IMR-90 (cell line): Measurements from ENCODE around the gene CD2. TPM values are rescaled to one million over a fixed set of nuclear protein-coding genes. Genes with fewer than 3 reads are reported as not detected.

ENCODE experiments used
- ATAC-seq: fragments of 200-7000 bp; cut with Tn5 transposase; 2 replicates; pipeline ENCODE4 v1.9.1; 2020; ENCODE audit warnings: low read depth, mild to moderate bottlenecking, moderate library complexity
- BruUV-seq: library from RNA; stranded (reverse); fragments of 400-500 nt; replicated peaks from 2 replicates; lab custom pipeline; 2021; lab: Mats Ljungman, UMichigan
- CTCF ChIA-PET: fragments of 300-600 bp; formaldehyde crosslinking; extraction: SDS; loops from one replicate; lab custom pipeline; 2021; ENCODE audit warnings: antibody characterized with exemption; lab: Yijun Ruan, JAX
- POLR2A ChIA-PET: fragments of 300-600 bp; sonication (Branson Sonifier 250); formaldehyde crosslinking; loops from one replicate; lab custom pipeline; 2022; ENCODE audit warnings: antibody characterized with exemption; ENCODE audit not compliant: unreplicated experiment; lab: Charles Lee
- DNase-seq: peaks from one replicate; pipeline ENCODE4 v3.0.0; 2013
- H2AFZ ChIP-seq: replicated peaks from 2 replicates; pipeline ENCODE3; 2013; ENCODE audit warnings: low read length, mild to moderate bottlenecking; ENCODE audit not compliant: poor library complexity
- H2AK5ac ChIP-seq: 2 replicates; pipeline ENCODE4 v1.6.1; 2013; ENCODE audit warnings: low read depth, low read length, inconsistent platforms
- H2AK9ac ChIP-seq: replicated peaks from 2 replicates; pipeline ENCODE3; 2013; ENCODE audit warnings: mild to moderate bottlenecking, low read depth, low read length, moderate library complexity; ENCODE audit not compliant: poor library complexity
- H2BK120ac ChIP-seq: 2 replicates; pipeline ENCODE4 v1.6.1; 2013; ENCODE audit warnings: low read depth, low read length, inconsistent platforms
- H2BK15ac ChIP-seq: 3 replicates; pipeline ENCODE4 v1.6.1; 2013; ENCODE audit warnings: low read depth, low read length, inconsistent platforms
- H2BK20ac ChIP-seq: 2 replicates; pipeline ENCODE4 v1.6.1; 2013; ENCODE audit warnings: low read depth, mild to moderate bottlenecking, inconsistent platforms, low read length, moderate library complexity
- H2BK5ac ChIP-seq: 2 replicates; pipeline ENCODE4 v1.6.1; 2013; ENCODE audit warnings: mild to moderate bottlenecking, low read depth, low read length, inconsistent platforms; ENCODE audit not compliant: poor library complexity, severe bottlenecking
- H3K14ac ChIP-seq: replicated peaks from 2 replicates; pipeline ENCODE4 v1.6.1; 2013; ENCODE audit warnings: low read depth, low read length, inconsistent platforms
- H3K18ac ChIP-seq: 2 replicates; pipeline ENCODE4 v1.6.1; 2013; ENCODE audit warnings: low read depth, low read length, control low read depth
- H3K23ac ChIP-seq: 2 replicates; pipeline ENCODE4 v1.6.1; 2013; ENCODE audit warnings: low read depth, low read length, inconsistent platforms
- H3K27ac ChIP-seq: 2 replicates; pipeline ENCODE4 v1.5.1; 2013; ENCODE audit warnings: mild to moderate bottlenecking, control low read depth, low read length; ENCODE audit not compliant: insufficient read depth
- H3K27me3 ChIP-seq: 2 replicates; pipeline ENCODE4 v1.6.1; 2013; ENCODE audit warnings: low read length; ENCODE audit not compliant: control insufficient read depth, insufficient read depth
- H3K36me3 ChIP-seq: 2 replicates; pipeline ENCODE4 v1.6.1; 2013; ENCODE audit warnings: low read length, mixed read lengths; ENCODE audit not compliant: control insufficient read depth, insufficient read depth
- H3K4ac ChIP-seq: 2 replicates; pipeline ENCODE4 v1.6.1; 2013; ENCODE audit warnings: low read depth, low read length, inconsistent platforms
- H3K4me1 ChIP-seq: 2 replicates; pipeline ENCODE4 v1.6.1; 2013; ENCODE audit warnings: low read length, mixed read lengths; ENCODE audit not compliant: control insufficient read depth, insufficient read depth
- H3K4me2 ChIP-seq: 2 replicates; pipeline ENCODE4 v1.6.1; 2013; ENCODE audit warnings: low read depth, mild to moderate bottlenecking, control low read depth, low read length, moderate library complexity
- H3K4me3 ChIP-seq: 2 replicates; pipeline ENCODE4 v1.5.1; 2013; ENCODE audit warnings: low read depth, mild to moderate bottlenecking, control low read depth, low read length, moderate library complexity; ENCODE audit not compliant: insufficient read depth
- H3K56ac ChIP-seq: 2 replicates; pipeline ENCODE4 v1.6.1; 2013; ENCODE audit warnings: low read length, inconsistent platforms; ENCODE audit not compliant: insufficient read depth; ENCODE audit errors: extremely low read depth
- H3K79me1 ChIP-seq, 2 experiments: 2 replicates each; pipeline ENCODE4 v1.6.1; 2013; ENCODE audit warnings: low read length in 2 of 2, inconsistent platforms in 1 of 2, low read depth in 1 of 2
- H3K9ac ChIP-seq: 2 replicates; pipeline ENCODE4 v1.6.1; 2013; ENCODE audit warnings: low read depth, low read length, control low read depth
- H3K9me1 ChIP-seq: 2 replicates; pipeline ENCODE4 v1.6.1; 2013; ENCODE audit warnings: low read length, inconsistent platforms; ENCODE audit not compliant: insufficient read depth
- H3K9me3 ChIP-seq: 2 replicates; pipeline ENCODE4 v1.6.1; 2013; ENCODE audit warnings: low read length; ENCODE audit not compliant: control insufficient read depth, insufficient read depth
- H4K20me1 ChIP-seq: 2 replicates; pipeline ENCODE4 v1.6.1; 2013; ENCODE audit warnings: low read length, inconsistent platforms; ENCODE audit not compliant: insufficient read depth
- H4K5ac ChIP-seq: 2 replicates; pipeline ENCODE4 v1.6.1; 2013; ENCODE audit warnings: mild to moderate bottlenecking, low read depth, low read length, control low read depth
- H4K8ac ChIP-seq, 2 experiments: 2 replicates each; pipeline ENCODE4 v1.6.1; 2013; ENCODE audit warnings: low read depth in 2 of 2, low read length in 2 of 2, control low read depth in 1 of 2, inconsistent platforms in 1 of 2
- H4K91ac ChIP-seq: 2 replicates; pipeline ENCODE4 v1.6.1; 2013; ENCODE audit warnings: low read depth, low read length, inconsistent platforms; ENCODE audit not compliant: insufficient read depth
- BHLHE40 ChIP-seq: fragments of 150-350 bp; IDR thresholded peaks from 2 replicates; pipeline ENCODE4 v1.6.1; 2016; ENCODE audit warnings: mild to moderate bottlenecking, low read depth, low read length
- CEBPB ChIP-seq: IDR thresholded peaks from 2 replicates; pipeline ENCODE4 v1.6.1; 2012; ENCODE audit warnings: low read depth, low read length, improper control_type of control experiment
- CHD1 ChIP-seq: IDR thresholded peaks from 2 replicates; pipeline ENCODE4 v1.6.1; 2012; ENCODE audit warnings: low read depth, low read length, improper control_type of control experiment
- FOS ChIP-seq: fragments of 150-350 bp; IDR thresholded peaks from 2 replicates; pipeline ENCODE4 v1.6.1; 2016; ENCODE audit warnings: low read depth, low read length
- MAFK ChIP-seq: IDR thresholded peaks from 2 replicates; pipeline ENCODE4 v1.6.1; 2012; ENCODE audit warnings: low read depth, low read length, improper control_type of control experiment
- MAZ ChIP-seq: IDR thresholded peaks from 2 replicates; pipeline ENCODE4 v1.6.1; 2012; ENCODE audit warnings: low read depth, mild to moderate bottlenecking, low read length, improper control_type of control experiment, moderate library complexity, borderline replicate concordance
- MXI1 ChIP-seq: IDR thresholded peaks from 2 replicates; pipeline ENCODE4 v1.6.1; 2012; ENCODE audit warnings: low read depth, mild to moderate bottlenecking, low read length, moderate library complexity, borderline replicate concordance
- NFE2L2 ChIP-seq: fragments of 150-350 bp; IDR thresholded peaks from 2 replicates; pipeline ENCODE4 v1.6.1; 2016; ENCODE audit warnings: low read depth, mild to moderate bottlenecking, low read length
- POLR2A ChIP-seq: IDR thresholded peaks from 2 replicates; pipeline ENCODE4 v1.6.1; 2012; ENCODE audit warnings: mild to moderate bottlenecking, low read depth, low read length
- RAD21 ChIP-seq: IDR thresholded peaks from 2 replicates; pipeline ENCODE4 v1.6.1; 2012; ENCODE audit warnings: low read length, improper control_type of control experiment
- RCOR1 ChIP-seq: IDR thresholded peaks from 2 replicates; pipeline ENCODE4 v1.6.1; 2012; ENCODE audit warnings: mild to moderate bottlenecking, low read length, improper control_type of control experiment; ENCODE audit not compliant: insufficient replicate concordance
- RFX5 ChIP-seq: IDR thresholded peaks from 2 replicates; pipeline ENCODE4 v1.8.0; 2012; ENCODE audit warnings: low read depth, mild to moderate bottlenecking, low read length, moderate library complexity
- SMC3 ChIP-seq: fragments of 150-350 bp; IDR thresholded peaks from 2 replicates; pipeline ENCODE4 v1.6.1; 2016; ENCODE audit warnings: low read depth, mild to moderate bottlenecking, antibody characterized with exemption, low read length, moderate library complexity
- WGBS, 2 experiments: methylation state at CpG; one replicate each; pipeline versions ENCODE4 v1.1.5 to v1.1.7; 2013; ENCODE audit warnings: missing lambda C conversion rate in 2 of 2; ENCODE audit not compliant: insufficient read length in 1 of 2; ENCODE audit errors: extremely low coverage in 2 of 2; 5-methylcytosine and 5-hydroxymethylcytosine counted together
- dilution Hi-C: fragments of 300-500 bp; cut with HindIII; formaldehyde crosslinking; loops from one replicate; pipeline ENCODE4 v1.14.3; 2018; ENCODE audit warnings: low sequenced_read_pairs; ENCODE audit not compliant: unreplicated experiment
- in situ Hi-C: fragments of 300-500 bp; cut with MboI; formaldehyde crosslinking; loops from 3 replicates; pipeline ENCODE4 v1.14.3; 2019; ENCODE audit warnings: low sequenced_read_pairs, inconsistent platforms, mixed read lengths
- intact Hi-C: fragments of 100-400 bp; cut with micrococcal nuclease; formaldehyde crosslinking; loops from 2 replicates; pipeline ENCODE4 v1.10.0; 2022
- polyA plus RNA-seq, 3 experiments: library from polyadenylated mRNA; depleted of rRNA; stranded (reverse); fragments of >200 nt; gene quantifications; 2 replicates each; pipeline ENCODE4 v1.2.3, GENCODE V29; 2012; ENCODE audit warnings: low replicate concordance in 1 of 3
- total RNA-seq: library from RNA; depleted of rRNA; stranded (reverse); fragments of >200 nt; gene quantifications from 2 replicates; pipeline ENCODE4 v1.2.3, GENCODE V29; 2012
- TF ChIP-seq, protein P1 (sequence below): fragments of 150-350 bp; IDR thresholded peaks from 2 replicates; pipeline ENCODE4 v1.6.1; 2017; ENCODE audit warnings: mild to moderate bottlenecking, antibody characterized with exemption, low read length, low read depth
- TF ChIP-seq, protein P2 (sequence below): conservative IDR thresholded peaks from 2 replicates; pipeline ENCODE4 v1.5.1; 2012; ENCODE audit warnings: mild to moderate bottlenecking, low read depth, low read length, improper control_type of control experiment

CD2 gene
- total and polyA plus RNA-seq, 2 of the 4 experiments (the other 2 are of a cell fraction), result not detected

DNA sequence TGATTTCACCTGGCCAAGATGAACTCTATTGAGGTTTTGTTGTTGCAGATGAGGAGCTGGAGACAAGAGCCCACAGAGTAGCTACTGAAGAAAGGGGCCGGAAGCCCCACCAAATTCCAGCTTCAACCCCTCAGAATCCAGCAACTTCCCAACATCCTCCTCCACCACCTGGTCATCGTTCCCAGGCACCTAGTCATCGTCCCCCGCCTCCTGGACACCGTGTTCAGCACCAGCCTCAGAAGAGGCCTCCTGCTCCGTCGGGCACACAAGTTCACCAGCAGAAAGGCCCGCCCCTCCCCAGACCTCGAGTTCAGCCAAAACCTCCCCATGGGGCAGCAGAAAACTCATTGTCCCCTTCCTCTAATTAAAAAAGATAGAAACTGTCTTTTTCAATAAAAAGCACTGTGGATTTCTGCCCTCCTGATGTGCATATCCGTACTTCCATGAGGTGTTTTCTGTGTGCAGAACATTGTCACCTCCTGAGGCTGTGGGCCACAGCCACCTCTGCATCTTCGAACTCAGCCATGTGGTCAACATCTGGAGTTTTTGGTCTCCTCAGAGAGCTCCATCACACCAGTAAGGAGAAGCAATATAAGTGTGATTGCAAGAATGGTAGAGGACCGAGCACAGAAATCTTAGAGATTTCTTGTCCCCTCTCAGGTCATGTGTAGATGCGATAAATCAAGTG is 14.3 kb downstream of the CD2 start:
- ChIA-PET POLR2A (no interaction called here), CTCF (no interaction called here)
- DNase-seq (no peak), ATAC-seq (no peak)
- H2BK20ac ChIP-seq, result no peak overlapping the region
- H3K27ac ChIP-seq, result no peak overlapping the region
- H3K23ac ChIP-seq, result no peak overlapping the region
- H4K5ac ChIP-seq, result no peak overlapping the region
- no peak overlapping the region for H3K14ac ChIP-seq
- in situ Hi-C loops, result no loop called here
- H4K91ac ChIP-seq, result no peak overlapping the region
- no peak overlapping the region for H3K4me2 ChIP-seq
- H3K18ac ChIP-seq, result no peak overlapping the region
- no peak overlapping the region for H2BK5ac ChIP-seq
- H3K79me1 ChIP-seq, result no peaks in the 10 kb centered on the region
- no peak overlapping the region for H3K56ac ChIP-seq
- dilution Hi-C loops, result no loop called here
- no peak overlapping the region for H2AK5ac ChIP-seq
- no peak overlapping the region for H2BK120ac ChIP-seq
- H3K4ac ChIP-seq, result no peak overlapping the region
- H2AFZ ChIP-seq, result no peak overlapping the region
- H3K9ac ChIP-seq, result no peak overlapping the region
- TF ChIP-seq SMC3 (no peak), RCOR1 (no peak), CHD1 (no peak), CEBPB (no peak), RFX5 (no peak), BHLHE40 (no peak), NFE2L2 (no peak), MXI1 (no peak), FOS (no peak), MAZ (no peak), RAD21 (no peak), MAFK (no peak), POLR2A (no peak)
- TF ChIP-seq, protein P1, sequence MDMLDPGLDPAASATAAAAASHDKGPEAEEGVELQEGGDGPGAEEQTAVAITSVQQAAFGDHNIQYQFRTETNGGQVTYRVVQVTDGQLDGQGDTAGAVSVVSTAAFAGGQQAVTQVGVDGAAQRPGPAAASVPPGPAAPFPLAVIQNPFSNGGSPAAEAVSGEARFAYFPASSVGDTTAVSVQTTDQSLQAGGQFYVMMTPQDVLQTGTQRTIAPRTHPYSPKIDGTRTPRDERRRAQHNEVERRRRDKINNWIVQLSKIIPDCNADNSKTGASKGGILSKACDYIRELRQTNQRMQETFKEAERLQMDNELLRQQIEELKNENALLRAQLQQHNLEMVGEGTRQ, result no peak
- TF ChIP-seq, protein P2, sequence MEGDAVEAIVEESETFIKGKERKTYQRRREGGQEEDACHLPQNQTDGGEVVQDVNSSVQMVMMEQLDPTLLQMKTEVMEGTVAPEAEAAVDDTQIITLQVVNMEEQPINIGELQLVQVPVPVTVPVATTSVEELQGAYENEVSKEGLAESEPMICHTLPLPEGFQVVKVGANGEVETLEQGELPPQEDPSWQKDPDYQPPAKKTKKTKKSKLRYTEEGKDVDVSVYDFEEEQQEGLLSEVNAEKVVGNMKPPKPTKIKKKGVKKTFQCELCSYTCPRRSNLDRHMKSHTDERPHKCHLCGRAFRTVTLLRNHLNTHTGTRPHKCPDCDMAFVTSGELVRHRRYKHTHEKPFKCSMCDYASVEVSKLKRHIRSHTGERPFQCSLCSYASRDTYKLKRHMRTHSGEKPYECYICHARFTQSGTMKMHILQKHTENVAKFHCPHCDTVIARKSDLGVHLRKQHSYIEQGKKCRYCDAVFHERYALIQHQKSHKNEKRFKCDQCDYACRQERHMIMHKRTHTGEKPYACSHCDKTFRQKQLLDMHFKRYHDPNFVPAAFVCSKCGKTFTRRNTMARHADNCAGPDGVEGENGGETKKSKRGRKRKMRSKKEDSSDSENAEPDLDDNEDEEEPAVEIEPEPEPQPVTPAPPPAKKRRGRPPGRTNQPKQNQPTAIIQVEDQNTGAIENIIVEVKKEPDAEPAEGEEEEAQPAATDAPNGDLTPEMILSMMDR, result no peak
- no peak overlapping the region for H4K8ac ChIP-seq
- WGBS, 2 experiments, result no CpG with 5 or more reads among the region's 13 CpGs
- no peaks in the 10 kb centered on the region; the same call in 1 of the 2 replicates for H3K27me3 ChIP-seq
- no peaks in the 10 kb centered on the region for H3K9me3 ChIP-seq
- BruUV-seq, result no TSS peak
- no peak overlapping the region for H2AK9ac ChIP-seq
- H3K4me1 ChIP-seq, result no peaks in the 10 kb centered on the region
- no peak overlapping the region for H2BK15ac ChIP-seq
- no peaks in the 10 kb centered on the region for H3K9me1 ChIP-seq
- intact Hi-C loops, result no loop called here
- H3K36me3 ChIP-seq, result no peaks in the 10 kb centered on the region
- H4K20me1 ChIP-seq, result no peaks in the 10 kb centered on the region
- H3K4me3 ChIP-seq, result no peak overlapping the region
